GM21381 (cell line): Measurements from ENCODE around the gene SLC2A9.

ENCODE experiments used
- ATAC-seq: cut with Tn5 transposase; IDR thresholded peaks from one replicate; pipeline ENCODE4 v1.9.1; 2021; ENCODE audit warnings: mild to moderate bottlenecking, moderate library complexity; ENCODE audit not compliant: unreplicated experiment

The SLC2A9 gene

DNA sequence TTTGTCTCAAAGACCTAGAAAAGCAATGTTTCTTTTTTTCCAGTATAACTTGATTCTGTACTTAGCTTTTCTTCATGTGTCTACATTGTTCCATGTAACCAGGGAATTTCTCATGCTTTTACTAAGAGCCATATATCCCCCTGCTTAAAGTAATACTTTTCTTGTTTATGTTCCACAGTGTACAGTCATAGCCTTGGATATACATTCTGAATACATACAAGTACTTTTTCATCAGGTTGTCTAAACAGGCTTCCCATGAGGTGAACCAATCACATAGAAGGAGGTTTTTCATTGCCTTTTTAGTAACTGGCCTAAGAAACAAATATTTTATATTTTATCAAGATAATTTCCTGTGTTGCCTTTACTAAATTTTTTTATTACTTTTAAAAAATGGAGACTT, 52.8 kb downstream of the SLC2A9 start:
- no peak for ATAC-seq

DNA sequence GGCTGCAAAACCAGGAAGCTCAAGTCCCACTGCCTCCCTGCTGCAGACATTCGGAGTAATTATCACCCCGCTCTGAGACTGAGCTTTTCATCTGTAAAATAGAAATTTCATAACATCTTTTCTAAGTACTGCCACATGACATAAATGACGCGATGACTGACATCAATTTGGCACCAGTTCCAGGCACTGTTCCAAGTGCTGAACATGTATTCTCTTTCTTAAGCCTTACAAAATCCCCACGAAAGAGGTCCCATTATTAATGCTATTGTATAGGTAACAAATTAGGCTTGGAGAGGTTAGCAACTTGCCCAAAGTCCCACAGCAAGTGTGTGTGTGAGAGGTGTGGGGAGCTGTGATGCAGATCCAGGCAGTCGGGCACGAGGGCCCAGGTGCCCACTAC, 56.4 kb downstream of the SLC2A9 start:
- no peak for ATAC-seq

- no peak for ATAC-seq
Measured at GRCh38 chr4:9963328-9963727, 58.0 kb downstream of the SLC2A9 start.

- no peak for ATAC-seq
Measured at GRCh38 chr4:9962611-9963314, 58.5 kb downstream of the SLC2A9 start.

- no peak for ATAC-seq
Measured at GRCh38 chr4:9954468-9954867, 66.8 kb downstream of the SLC2A9 start.

DNA sequence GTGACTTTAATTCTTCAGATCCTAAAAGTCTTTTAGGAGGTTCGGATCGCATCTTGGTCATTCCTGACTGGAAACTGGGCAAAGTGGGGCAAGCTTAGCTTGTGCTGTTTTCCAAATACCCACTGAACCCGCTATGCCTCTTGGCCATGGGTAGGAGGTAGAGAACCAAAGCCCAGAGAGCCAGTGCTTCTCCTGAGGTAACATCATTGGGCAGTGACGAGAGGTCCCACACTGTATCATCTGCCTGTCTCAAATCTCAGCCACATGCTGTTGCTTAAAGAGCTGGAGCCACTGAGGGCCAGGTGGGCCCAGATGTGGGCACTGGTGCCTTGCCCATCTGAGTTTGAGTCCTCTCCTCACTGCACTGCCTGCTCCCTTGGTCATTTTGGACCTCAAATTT, 68.2 kb downstream of the SLC2A9 start:
- no peak for ATAC-seq

DNA sequence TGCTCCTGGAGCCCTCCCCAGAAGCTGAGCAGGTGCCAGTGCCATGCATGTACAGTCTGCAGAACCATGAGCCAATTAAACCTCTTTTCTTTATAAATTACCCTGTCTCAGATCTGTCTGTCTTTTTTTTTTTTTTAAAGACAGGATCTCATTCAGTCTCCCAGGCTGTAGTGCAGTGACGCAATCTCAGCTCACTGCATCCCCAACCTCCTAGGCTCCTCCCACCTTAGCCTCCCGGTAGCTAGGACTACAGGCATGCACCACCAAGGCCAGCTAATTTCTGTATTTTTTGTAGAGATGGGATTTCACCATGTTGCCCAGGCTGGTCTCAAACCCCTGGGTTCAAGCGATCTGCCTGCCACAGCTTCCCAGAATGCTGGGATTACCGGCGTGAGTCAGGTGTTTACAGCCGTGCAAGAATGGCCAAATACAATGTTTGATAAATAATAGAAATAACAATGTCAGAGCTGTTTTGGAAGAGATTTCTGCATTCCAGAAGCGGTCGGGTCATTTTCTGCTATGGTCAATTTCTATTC, 68.8 kb downstream of the SLC2A9 start:
- no peak for ATAC-seq

- no peak for ATAC-seq
Measured at GRCh38 chr4:9949573-9949972, 71.7 kb downstream of the SLC2A9 start.

GRCh38 chr4:9947168-9948062, 73.9 kb downstream of the SLC2A9 start:
- ATAC-seq = no peak

GRCh38 chr4:9946170-9946569, 75.1 kb downstream of the SLC2A9 start:
- no peak for ATAC-seq

GRCh38 chr4:9944431-9945425, 76.6 kb downstream of the SLC2A9 start:
- ATAC-seq = no peak

DNA sequence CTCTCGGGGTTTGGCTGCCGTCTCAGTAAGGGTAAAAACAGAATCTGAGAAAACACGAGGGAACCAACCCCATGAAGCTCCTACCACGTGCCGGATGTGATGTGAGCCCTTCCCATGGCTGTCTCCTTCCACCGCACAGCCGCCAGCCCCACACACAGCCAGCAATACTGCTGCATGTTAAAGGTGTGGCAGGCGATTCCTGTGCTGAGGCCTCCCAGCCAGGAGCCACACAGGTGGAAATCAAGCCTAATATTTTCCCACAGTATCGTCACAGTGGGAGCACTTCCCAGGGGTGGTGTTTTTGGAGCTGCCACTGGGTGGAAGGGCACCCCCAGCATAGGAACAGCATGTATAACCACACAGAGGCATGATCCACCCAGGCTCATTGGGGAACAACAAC, 77.5 kb downstream of the SLC2A9 start:
- ATAC-seq = no peak

GRCh38 chr4:9942921-9943600, 78.2 kb downstream of the SLC2A9 start:
- no peak for ATAC-seq

DNA sequence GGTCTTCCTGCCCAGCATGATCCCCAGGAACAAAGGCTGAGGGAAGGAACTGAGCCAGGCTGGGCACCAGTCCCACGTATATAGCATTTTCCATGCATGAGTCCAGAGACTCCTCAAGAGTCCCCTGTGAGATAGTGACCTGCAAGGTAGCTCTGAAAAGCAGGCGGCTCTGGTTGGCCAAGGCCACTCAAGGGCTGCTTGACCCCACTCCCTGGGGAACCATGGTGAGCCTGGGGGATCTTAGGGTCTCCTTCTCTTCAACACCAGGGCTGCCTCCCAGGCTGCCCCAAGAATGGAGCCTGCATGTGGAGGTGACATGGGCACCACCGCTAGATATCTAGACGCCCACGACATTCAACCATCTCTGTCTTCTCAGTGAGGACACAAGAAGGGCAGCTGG, 79.2 kb downstream of the SLC2A9 start:
- ATAC-seq = no peak

- ATAC-seq = no peak
Measured at GRCh38 chr4:9940041-9940440, 81.3 kb downstream of the SLC2A9 start.

GRCh38 chr4:9938933-9939332, 82.4 kb downstream of the SLC2A9 start:
- no peak for ATAC-seq

- no peak for ATAC-seq
Measured at GRCh38 chr4:9937078-9937477, 84.2 kb downstream of the SLC2A9 start.

- ATAC-seq = no peak
Measured at GRCh38 chr4:9936129-9936644, 85.1 kb downstream of the SLC2A9 start.

DNA sequence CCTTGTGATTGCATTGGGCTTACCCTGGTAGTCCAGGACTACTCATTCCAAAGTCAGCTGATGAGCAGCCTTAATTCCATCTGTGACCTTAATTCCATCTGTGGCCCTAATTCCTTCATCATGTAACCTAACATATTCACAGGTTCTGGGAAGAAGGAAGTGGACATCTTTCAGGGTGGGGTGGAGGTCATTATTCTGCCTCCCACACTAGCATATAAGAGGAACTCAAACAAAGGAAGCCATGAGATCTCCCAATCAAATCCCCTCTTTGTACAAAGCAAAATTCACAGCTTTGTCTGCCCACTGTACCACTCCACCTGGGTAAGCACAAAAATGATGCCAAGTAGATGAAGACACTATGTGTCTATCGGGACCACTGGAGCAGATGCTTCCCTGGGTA, 87.3 kb downstream of the SLC2A9 start:
- ATAC-seq = no peak

GRCh38 chr4:9933184-9933583, 88.1 kb downstream of the SLC2A9 start:
- ATAC-seq = no peak
